Measurements from ENCODE around the gene TERB2.
"Not testable (repeated sequence)": the region's sequence is repeated elsewhere in the genome, so short reads cannot be mapped to it uniquely, and the experiment has no call there.

Gene TERB2
- long read RNA-seq: 0 reads

- Histone ChIP-seq H3K27me3 (ENCODE audit: insufficient read depth, poor library complexity, severe bottlenecking) (no peaks in the 10 kb centered on the region), H3K27ac (replicated peaks) (no peak within 1 kb of the TSS), H3K4me3 (replicated peaks; ENCODE audit: insufficient read depth, low read length) (no peak within 1 kb of the TSS)
- no peak for DNase-seq (ENCODE audit: low read depth in 1 of 2, low spot score in 1 of 2)
- no peak for TF ChIP-seq REST (IDR thresholded peaks at IDR 0.05; ENCODE audit: insufficient replicate concordance, low read depth)
- no peak for TF ChIP-seq GABPA (IDR thresholded peaks at IDR 0.05; ENCODE audit: low read depth)
- no peak for TF ChIP-seq POLR2AphosphoS5 (IDR thresholded peaks at IDR 0.05; ENCODE audit: low read depth)
- no peak for TF ChIP-seq CTCF (IDR thresholded peaks at IDR 0.05; ENCODE audit: insufficient read depth, low read length)
- no peak for TF ChIP-seq SPI1 (IDR thresholded peaks at IDR 0.05; ENCODE audit: borderline replicate concordance, low read depth)
Observed at GRCh38 chr15:44956388-44956787, at the start of gene TERB2. Gene TERB2 (plus strand): TSS chr15:44956687. CDS start chr15:44956719, 32 bp downstream.

GRCh38 chr15:44909423-44909822 lies 47.1 kb upstream of the TERB2 start:
- Histone ChIP-seq H3K27me3 (ENCODE audit: insufficient read depth, poor library complexity, severe bottlenecking) (no peaks in the 10 kb centered on the region), H3K4me3 (replicated peaks; ENCODE audit: insufficient read depth, low read length) (no peak overlapping the region), H3K27ac (replicated peaks) (no peak overlapping the region)
- no peak for DNase-seq (ENCODE audit: low read depth in 1 of 2, low spot score in 1 of 2)
- TF ChIP-seq POLR2AphosphoS5 (IDR thresholded peaks at IDR 0.05; ENCODE audit: low read depth) (no peak), GABPA (IDR thresholded peaks at IDR 0.05; ENCODE audit: low read depth) (no peak), CTCF (IDR thresholded peaks at IDR 0.05; ENCODE audit: insufficient read depth, low read length) (no peak), REST (IDR thresholded peaks at IDR 0.05; ENCODE audit: insufficient replicate concordance, low read depth) (no peak), SPI1 (IDR thresholded peaks at IDR 0.05; ENCODE audit: borderline replicate concordance, low read depth) (peak; percentile 53)

GRCh38 chr15:44910981-44911625 lies 45.4 kb upstream of the TERB2 start:
- DNase-seq (ENCODE audit: low read depth in 1 of 2, low spot score in 1 of 2): no peak
- TF ChIP-seq GABPA (IDR thresholded peaks at IDR 0.05; ENCODE audit: low read depth) (no peak), SPI1 (IDR thresholded peaks at IDR 0.05; ENCODE audit: borderline replicate concordance, low read depth) (no peak)
- Histone ChIP-seq H3K4me3 (replicated peaks; ENCODE audit: insufficient read depth, low read length) (no peak overlapping the region), H3K27ac (replicated peaks) (no peak overlapping the region), H3K27me3 (ENCODE audit: insufficient read depth, poor library complexity, severe bottlenecking) (no peaks in the 10 kb centered on the region)

GRCh38 chr15:44912186-44912585 lies 44.3 kb upstream of the TERB2 start:
- not testable (repeated sequence) for DNase-seq (ENCODE audit: low read depth in 1 of 2, low spot score in 1 of 2); H3K4me3 ChIP-seq (replicated peaks; ENCODE audit: insufficient read depth, low read length); H3K27me3 ChIP-seq (ENCODE audit: insufficient read depth, poor library complexity, severe bottlenecking); H3K27ac ChIP-seq (replicated peaks)

GRCh38 chr15:44912974-44913448 lies 43.5 kb upstream of the TERB2 start:
- H3K27ac ChIP-seq (replicated peaks); H3K27me3 ChIP-seq (ENCODE audit: insufficient read depth, poor library complexity, severe bottlenecking); H3K4me3 ChIP-seq (replicated peaks; ENCODE audit: insufficient read depth, low read length); DNase-seq (ENCODE audit: low read depth in 1 of 2, low spot score in 1 of 2): not testable (repeated sequence)

Data from HL-60 (cell line).